Stimulated activated CD4-positive, alpha-beta T cell treated with anti-CD3 and anti-CD28 coated beads, Interleukin-12 subunit alpha, Interleukin-12 subunit beta, amount 100 ng/mL, for 48 hours (primary cell): ENCODE results near the gene VAV1.
"Not testable (repeated sequence)": the region's sequence is repeated elsewhere in the genome, so short reads cannot be mapped to it uniquely, and the experiment has no call there.

Experiments used
- DNase-seq, 3 donors: peaks; one replicate each; pipeline ENCODE4 v3.0.0-alpha.2; 2020; ENCODE audit warnings: low read depth in 2 of 3, low spot score in 1 of 3

VAV1 gene

DNA sequence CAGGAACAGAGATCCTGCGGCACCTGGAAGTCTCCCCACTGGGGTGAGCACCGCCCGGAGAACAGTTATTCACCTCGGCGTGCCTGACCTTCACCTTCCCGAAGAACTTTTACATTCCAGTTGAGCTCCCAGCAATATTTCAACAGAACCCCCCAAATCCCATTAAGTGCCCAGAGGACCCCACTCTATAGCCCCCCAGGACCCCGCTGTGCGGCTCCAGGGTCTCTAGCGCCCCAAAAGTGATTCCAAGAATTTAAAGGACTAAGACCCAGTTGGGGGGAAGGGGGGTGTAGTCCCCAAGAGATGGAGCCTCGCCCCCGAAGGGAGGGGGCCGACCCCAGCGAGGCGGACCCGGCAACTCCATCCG is 35.6 kb upstream of the VAV1 start:
- DNase-seq: peak in 1 of 3 donors; percentile 29

DNA sequence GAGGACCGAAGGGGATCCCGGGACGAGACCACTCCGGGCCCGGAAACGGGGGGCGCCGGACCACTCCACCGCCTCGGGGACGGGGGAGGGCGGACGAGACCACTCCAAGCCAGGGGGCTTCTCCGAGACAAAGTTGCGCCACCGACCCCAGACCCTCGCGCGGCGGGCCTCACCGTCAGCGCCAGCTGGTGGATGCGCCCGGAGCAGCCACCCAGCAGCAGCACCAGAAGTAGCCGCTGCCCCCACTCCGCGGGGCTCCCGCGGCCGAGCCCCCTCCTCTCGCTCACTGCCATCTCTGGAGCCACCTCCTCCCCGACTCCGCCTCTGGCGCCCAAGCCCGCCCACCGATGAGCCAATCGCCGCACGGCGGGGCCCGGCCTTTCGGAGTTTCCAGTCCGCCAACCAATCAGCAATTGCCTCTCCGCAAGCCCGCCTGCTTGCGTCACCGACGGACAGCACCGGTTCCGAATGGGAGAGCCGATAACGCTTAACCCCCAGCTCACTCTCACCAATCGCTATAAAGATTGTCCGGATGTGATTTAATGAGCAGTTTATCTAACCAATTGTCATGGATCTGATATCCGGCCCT is 35.1 kb upstream of the VAV1 start, which contains the start of gene GPR108:
Gene GPR108, minus strand, starts transcription at position 297 of the 589 bp plus-strand sequence. Its CDS starts 4 bp downstream, at position 293.
- peak; percentile 97 to 99 (median 99) for DNase-seq

DNA sequence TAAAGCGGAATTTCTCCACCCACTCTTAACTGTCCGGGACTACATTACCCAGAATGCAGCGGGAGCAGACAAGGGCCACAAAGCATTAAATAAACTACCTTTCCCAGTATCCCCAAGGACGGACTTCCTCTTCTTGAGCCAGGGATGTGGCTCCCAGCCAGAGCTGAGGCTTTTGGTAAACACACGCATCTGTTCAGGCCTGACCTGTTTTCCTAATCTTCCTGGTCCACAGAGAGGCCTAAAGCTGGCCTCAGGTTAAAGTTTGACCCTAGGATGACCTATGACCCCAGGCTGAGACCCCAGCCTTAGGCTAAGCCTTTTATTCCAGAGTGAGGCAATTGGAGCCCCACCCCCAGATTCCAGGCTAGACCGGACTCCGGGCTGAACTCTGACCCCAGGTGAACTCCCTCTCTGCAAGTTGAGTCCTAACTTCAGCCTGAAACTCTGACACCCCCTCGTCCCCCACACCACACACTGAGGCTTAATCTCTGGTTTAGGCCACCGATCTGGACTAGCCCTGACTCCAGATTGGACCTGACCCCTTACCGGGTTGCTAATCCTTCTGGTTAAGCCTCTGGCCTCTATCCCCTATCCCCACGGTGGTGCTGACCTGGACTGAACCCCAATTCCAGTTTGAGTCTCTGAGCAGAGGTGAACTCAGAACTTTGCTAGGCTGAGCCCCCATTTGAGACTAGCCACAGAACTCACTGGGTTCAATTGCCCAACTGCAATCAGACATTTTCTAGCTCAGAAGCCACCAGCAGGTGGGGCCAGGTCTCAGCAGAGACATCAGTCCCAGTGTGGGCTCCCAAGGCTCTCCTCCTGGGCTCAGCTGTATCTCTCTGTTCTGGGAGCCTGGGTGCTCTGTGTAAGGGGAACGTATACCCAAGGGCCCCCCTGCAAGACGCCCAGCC is 34.4 kb upstream of the VAV1 start:
- DNase-seq: peak; percentile 73 to 76 (median 74)

DNA sequence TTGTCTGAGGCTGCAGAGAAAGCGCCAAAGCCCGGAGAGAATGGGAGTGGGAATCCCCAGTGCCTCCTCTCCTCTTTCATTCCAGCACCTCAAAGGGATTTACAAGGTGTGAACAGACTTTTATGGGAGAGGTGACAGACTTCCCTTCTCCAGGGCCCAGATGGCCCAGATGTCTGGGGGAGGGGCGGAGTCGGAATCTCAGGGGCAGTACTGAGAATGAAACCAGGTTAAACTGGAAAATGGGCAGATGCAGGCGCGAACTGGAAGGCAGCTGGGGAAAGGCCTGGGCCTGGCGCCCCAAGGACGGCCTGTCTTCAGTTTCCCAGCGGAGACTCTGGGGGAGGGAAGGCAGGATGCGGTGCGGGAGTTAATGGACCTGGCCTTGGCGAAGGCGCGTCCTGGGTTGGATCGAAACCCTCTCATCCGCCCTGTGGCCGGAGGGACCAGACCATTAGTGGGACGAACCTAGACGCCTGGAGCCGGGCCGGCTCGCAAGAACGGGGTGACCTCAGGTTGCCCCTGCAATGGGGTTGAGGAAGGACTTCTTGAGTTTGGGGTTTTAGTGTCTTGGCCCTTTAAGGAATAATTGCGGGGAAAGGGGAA is 33.6 kb upstream of the VAV1 start:
- peak in 1 of 3 donors; percentile 20 for DNase-seq

DNA sequence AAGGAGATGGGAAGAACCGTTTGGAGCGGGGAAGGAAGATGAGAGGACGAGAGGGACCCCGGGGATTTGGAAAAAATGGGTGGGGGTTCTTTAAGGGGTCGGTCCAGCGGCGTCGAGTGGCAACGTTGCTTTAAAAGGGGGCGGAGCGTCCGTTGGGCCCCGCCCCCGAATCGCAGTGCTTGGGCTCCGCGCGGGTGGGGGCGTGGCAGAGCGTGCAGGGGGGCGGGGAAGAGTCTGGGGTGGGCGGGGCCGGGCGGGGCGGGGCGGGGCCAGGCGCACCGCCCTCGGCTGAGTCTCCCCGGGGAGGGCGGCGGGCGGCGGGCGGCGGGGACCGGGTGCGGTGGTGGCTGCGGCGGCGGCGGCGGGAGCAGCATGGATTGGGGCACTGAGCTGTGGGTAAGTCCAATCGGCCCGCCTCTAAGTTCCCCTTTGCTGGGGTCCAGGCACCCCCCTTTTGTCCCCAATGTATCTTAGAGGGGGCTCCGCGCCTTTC is 33.1 kb upstream of the VAV1 start, which contains the start of gene TRIP10:
Gene TRIP10, plus strand, starts transcription at position 291 of the 493 bp plus-strand sequence. Its CDS starts 82 bp downstream, at position 373.
- peak; percentile 65 to 73 (median 70) for DNase-seq

DNA sequence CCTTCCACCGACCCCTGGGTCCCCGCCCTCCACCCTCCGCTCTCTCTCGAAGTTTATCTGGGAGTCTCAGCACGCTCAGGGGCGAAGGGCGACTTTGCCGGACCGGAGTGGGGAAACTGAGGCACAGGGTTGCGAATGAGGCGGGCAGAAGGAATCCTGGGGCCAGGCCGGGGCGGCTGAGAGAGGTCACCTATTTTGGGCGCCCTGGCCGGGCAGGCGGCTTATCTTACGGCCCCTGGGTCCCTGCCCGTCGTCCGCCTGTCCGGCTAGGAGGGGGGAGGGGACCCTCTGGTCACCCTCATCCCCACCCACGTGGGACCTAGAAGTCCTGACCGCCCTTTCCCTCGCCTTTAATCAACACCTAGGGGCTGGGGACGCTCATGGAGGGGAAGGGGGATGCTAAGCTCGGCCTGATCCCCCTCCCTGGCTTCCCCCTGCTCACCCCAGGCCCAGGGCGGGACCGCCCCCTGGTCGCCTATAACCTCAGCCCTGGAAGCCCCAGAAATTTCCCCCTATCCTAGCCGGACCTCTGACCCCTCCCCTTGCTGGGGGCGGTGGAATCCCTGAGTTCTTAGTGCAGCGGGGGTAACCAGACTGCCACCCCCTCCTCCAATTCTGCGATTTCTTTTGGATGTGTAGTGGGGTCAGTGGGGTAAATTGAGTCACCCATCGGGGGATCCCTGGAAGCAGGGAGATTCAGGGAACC is 32.5 kb upstream of the VAV1 start:
- peak in 1 of 3 donors; percentile 8 for DNase-seq

DNA sequence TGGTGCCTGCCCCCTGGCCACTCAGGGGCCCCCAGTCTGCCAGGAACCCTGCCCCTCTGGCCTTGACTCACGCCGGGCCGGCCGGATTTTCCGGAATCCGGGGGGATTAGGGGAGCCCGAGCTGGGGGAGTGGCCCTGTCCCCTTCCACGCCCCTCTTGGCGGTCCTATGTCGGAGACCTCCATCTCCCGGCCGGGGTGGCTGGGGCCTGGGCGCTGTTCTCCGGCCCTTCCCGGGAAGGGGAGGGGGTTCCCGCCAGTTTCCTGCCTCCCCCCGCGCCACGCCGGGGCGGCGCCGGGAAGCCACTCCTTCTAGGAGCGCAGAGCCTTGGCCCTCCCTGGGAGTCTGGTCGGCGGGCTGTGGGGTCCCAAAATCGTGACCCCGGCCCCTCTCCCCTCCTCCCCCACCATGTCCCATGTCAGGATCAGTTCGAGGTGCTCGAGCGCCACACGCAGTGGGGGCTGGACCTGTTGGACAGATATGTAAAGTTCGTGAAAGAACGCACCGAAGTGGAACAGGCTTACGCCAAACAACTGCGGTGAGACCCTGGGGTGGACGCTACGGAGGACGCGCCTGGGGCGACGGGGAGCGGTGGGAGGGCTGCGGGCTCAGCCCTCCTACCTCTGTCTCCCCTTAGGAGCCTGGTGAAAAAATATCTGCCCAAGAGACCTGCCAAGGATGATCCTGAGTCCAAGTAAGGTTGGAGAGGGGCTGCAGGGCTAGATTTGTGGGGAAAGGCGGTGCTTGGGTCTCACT is 31.7 kb upstream of the VAV1 start:
- no peak for DNase-seq

DNA sequence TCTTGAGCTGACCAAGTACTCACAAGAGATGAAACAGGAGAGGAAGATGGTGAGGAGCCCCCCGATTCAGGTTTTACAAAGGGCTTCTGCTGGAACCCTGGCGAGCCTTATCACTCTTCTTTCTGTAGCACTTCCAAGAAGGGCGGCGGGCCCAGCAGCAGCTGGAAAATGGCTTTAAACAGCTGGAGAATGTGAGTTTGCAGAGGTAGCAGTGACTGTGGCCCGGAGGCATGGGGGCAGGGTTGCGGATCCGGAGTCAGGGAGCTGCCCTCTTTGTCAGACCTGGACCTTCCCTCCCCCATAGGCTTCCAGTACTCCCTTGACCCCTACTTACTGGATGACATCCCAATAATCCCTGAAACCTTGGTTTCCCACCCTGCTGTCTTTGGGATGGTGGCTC is 29.4 kb upstream of the VAV1 start:
- no peak for DNase-seq

DNA sequence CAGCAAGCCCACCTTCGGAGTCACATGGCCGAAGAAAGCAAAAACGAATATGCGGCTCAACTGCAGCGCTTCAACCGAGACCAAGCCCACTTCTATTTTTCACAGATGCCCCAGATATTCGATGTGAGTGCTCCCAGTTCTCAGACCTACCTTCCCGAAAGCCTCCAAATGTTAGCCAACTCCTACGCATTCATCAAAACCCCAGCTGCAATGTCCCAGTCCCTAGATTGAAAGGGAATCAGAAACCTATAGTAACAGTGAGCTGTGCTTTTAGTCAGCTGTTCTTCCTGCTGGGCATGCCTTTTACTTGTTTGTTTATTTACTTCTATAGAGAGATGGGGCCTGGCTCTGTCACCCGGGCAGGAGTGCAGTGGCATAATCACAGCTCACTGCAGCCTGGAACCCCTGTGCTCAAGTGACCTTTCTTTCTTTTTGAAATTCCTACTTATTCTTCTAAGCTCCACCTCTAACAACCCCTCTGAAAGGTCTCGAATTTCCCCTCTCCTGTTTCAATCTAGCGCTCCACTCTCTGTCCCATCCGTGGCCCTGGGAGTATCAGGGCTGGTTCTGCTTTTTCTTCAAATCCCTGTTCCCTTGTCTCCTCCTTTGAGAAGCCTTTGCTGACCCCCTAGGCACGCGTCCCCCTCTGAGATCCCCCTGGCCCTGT is 28.7 kb upstream of the VAV1 start:
- DNase-seq: no peak

DNA sequence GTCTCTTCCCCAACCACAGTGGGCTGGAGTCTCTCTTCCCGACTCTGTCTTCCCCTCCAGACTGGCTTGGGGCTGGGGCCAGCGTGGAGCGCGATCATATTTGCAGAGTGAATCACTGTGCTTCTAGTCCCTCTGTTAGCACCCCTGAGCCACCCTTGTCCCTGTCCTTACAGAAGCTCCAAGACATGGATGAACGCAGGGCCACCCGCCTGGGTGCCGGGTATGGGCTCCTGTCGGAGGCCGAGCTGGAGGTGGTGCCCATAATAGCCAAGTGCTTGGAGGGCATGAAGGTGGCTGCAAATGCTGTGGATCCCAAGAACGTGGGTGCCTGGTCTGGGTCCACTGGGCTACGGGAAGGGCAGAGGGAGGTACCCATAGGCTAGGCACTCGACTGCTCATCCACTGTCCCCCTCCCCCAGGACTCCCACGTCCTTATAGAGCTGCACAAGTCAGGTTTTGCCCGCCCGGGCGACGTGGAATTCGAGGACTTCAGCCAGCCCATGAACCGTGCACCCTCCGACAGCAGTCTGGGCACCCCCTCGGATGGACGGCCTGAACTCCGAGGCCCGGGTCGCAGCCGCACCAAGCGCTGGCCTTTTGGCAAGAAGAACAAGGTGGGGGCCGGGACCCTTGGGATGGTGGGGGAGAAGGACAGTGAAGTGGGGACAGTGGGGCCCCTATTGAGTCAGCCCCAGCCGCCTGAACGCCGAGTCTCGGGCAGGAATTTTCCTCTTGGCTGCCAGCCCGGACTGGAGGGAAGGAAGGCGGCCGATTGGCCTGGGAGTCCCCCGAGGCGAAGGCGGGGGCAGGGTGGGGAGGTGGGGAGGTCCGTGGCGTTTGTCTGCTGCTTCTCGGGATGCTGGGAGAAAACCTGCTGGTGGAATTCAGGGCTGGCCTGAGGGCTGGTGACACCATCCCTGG is 27.9 kb upstream of the VAV1 start:
- DNase-seq: no peak

DNA sequence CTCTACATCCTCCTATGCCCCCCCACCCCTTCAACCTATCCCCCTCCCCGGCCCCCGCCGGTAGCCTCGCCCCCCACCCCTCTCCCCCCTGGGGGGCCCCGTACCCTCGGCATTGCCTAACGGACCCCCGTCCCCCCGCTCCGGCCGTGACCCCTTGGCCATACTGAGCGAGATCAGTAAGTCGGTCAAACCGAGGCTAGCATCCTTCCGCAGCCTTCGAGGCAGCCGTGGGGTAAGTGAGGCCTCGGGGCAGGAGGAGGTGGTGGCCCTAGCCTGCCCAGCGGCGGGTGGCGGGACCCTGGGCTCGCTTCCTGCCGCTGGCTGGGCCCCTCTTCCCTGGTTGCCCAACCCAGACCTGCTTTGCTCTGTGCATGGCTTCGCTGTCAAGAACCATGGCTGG is 26.5 kb upstream of the VAV1 start:
- DNase-seq: no peak

DNA sequence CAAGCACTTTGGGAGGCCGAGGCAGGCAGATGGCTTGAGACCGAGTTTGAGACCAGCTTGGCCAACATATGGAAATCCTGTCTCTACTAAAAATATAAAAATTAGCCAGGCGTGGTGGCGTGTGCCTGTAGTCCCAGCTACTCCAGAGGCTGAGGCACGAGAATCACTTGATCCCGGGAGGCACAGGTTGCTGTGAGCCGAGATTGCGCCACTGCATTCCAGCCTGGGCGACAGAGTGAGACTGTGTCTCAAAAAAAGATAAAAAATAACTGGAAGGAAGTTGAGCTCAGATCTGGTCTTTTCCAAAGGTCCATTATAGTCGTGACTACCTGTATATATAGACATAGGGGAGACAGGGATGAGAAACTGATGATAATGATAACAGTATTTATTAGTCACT is 24.0 kb upstream of the VAV1 start:
- not testable (repeated sequence) for DNase-seq

DNA sequence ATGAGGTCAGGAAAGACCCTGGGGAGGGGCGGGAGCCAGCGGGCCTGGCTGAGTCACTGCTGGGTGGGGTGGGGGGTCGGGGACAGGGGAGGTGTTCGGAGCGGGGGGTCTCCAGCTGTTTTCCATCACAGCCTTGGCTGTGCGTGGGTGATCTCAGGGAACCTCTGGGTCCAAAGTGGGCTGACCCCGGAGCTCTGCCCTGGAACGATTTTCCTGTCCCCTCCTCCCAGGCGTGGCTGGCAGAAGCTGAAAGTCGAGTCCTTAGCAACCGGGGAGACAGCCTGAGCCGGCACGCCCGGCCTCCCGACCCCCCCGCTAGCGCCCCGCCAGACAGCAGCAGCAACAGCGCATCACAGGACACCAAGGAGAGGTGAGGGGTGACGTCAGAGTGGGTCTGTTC is 22.4 kb upstream of the VAV1 start:
- DNase-seq: no peak

DNA sequence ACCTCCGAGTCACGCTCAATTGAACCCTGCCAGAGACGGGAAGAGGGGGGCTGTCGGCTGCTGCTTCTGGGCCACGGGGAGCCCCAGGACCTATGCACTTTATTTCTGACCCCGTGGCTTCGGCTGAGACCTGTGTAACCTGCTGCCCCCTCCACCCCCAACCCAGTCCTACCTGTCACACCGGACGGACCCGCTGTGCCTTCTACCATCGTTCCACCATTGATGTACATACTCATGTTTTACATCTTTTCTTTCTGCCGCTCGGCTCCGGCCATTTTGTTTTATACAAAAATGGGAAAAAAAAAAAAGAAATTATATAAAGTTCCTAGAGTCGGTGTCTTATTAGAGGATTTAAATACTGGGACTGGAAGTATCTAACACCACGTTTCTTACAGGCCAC is 21.3 kb upstream of the VAV1 start:
- no peak for DNase-seq

DNA sequence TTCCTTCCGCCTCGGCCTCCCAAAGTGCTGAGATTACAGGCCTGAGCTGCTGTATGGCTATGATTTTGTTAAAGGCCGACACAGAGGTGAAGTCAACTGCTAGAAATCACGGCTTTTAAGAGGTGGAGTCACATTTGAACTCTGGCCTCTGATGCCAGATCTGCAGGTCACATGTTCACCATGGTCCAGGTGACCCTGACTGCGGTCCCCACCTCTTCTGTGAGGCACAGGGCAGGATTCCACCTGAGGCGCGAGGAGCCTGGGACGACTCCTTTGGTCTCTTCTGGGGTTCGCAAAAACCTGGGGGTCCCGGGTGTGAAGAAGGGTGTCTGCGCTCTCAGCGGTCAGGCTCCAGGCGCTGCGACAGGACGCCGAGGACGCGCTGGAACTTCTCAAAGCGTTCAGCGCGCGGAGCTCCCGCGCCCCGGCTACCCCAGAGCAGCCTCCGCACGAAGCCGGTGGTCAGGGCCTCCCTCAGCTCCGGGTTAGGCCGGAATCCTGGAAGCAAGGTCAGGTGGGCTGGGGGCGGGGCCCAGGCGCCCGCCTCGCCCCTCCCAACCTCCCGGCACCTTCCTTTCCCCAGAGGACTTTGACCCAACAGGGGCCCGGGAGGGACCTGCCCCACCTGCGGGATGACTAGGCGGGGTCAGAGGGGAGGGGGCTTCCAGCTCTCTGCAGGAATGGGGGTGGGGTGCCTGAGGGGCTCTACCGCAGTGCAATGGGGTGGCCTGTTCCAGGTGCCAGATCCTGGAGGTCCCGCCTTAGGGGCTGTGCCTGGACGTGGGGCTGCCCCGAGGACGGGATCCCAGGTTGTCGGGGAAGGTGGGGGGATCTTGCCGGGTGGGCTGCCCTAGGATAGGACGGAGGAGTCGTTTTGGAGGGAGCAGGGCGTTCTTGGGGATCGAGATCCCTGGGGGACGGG is 20.0 kb upstream of the VAV1 start:
- no peak for DNase-seq

DNA sequence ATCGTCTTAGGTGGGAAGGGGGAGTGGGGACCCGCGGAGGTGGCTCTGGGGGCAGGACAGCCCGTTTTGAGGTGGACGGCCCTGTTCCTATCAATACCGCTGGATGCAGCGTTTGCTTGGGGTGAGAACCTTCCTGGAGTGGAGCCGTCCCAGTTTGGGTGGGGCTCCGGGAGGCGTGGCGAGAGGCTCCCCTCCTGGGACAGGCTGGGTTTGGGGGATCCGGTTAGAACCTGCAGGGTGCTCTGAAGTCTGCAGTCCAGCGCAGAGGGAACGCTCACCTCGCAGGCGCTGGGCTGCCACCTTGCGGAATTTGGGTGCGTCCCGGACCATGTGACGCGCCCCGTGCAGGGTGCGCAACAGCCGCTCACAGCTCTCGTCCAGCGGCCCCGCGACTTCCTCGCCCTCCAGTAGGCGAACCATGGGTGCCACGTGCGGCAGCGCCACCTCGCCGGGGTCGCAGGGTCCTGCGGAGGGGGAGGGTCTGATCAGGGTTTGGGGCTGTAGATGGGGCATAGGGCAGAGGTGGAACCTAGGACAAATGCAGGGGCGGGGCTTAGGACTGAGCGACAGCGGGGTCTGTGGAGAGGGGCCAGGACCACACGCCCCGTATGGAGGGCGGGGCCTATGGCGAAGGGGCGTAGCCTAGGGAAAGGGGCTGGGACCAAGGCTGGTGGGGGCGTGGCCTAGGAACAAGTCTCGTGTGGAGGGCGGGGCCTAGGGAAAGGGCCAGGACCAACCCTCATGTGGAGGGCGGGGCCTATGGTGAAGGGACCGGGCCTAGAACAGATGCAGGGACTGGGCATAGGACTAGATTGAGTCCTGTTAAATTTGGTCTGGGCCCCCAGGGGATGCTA is 19.1 kb upstream of the VAV1 start:
- peak; percentile 80 to 87 (median 81) for DNase-seq

DNA sequence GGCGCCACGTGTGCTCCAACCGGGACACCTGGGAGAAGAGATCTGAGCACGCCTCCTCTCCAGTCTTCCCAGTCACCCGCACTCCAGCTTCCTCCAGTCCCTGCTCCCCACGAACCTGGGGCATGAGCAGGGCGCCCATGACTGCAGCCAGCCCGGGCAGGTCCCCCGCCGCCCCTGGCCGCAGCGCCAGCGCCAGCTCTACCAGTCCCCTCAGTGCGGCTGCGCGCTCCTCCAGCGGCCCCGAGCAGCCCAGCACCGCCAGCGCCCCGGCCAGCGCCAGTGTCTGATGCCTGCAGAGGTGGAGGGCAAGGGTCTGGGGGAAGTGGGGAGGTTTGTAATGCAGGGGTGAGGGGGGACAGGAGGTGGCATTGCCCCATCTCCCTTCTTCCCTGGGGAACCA is 18.4 kb upstream of the VAV1 start:
- no peak for DNase-seq
